ENCODE measurements around the gene ZFYVE28.

Gene ZFYVE28

GRCh38 chr4:2426711-2427275 lies 8.3 kb upstream of the ZFYVE28 start:
- DNase-seq: no peak

GRCh38 chr4:2426069-2426397 lies 7.6 kb upstream of the ZFYVE28 start:
- no peak for DNase-seq

DNA sequence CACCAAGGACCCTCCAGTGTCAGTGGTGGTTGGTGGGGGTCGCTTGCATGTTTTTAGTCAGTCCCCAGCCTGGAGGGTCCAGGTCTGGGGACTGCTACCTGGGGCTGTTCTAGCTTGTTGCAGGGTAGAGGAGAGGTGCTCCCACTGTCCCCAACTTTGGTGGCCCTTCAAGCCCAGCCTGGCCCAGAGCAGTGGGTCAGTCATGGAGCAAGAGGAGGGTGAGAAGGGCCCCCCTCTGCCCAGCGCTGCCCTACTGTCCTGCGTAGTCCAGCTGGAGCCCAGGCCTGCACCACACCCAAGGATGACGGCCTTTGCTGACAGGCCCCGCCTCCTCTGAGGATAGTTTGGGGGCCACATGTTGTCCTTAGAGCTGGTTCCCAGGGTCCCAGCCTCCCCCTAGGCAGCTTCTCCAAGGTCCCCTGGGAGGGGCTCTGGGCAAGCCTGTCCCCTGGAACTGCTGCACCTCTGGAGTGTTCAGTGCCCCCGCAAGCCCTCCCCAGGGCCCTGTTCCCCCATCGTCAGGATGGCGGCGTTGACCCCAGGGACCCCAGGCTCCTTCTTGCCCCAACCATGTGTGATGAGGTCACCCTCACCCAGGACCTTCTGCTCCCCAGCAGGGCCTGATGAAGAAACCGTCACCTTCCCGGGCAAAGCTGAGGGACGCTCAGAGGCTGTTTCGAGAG lies 7.1 kb upstream of the ZFYVE28 start:
- DNase-seq: no peak

DNA sequence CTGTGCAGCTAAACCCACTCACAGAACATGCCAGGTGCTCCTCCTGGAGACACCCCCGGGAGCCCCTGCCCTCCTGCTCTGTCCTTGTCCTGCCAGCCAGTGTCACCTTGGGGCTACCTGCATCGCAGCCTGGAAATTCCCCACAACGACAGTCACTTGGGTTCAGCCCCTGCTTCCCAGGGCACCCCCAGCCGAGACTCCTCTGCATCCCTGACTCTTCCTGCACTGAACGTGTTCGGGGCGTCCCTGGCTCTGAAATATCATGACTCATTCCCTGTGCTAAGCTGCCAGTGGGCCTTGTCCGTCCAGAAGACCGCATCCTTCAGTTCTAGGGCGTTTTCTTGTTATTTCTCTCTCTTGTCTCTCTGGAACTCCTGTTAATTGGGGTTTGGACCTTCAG lies 6.1 kb upstream of the ZFYVE28 start:
- DNase-seq: no peak

DNA sequence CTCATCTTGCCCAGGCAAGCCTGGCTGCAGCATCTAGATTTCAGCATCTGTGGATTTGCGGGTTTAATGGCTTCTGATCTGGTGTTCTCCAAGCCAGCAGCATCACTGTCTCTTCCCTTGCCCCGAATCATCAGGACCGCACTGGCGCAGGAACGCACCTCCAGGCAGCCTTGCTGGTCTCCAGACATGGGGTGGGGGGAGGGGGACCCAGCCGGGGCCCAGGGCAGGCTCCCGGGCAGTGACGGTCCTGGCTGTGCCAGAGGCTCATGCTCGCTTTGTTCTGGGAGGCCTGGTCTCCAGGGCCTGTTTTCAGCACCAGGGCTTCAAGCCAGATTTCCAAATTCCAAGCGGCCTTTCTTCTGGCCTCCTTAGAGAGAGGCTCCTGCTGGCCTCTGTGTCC lies 5.2 kb upstream of the ZFYVE28 start:
- DNase-seq: no peak

DNA sequence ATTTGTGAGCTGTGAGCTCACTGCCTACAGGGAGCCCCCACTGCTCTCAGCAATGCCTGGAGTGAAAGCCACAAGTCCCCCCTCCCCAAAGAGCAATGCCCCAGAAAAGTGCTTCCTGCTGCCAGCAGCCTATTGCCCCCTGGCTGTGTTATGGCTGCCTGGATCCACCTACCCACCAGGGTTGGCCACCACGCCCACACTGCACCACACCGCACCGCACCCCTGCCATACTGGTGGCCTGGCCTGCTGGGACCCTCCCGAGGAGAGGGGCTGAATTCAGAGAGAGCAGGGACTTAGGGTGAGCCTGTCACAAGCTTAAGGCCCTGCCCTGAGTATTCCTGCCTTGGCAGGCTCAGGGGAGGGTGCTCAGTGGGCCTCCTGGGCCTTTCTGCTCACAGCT lies 4.6 kb upstream of the ZFYVE28 start:
- DNase-seq: no peak

DNA sequence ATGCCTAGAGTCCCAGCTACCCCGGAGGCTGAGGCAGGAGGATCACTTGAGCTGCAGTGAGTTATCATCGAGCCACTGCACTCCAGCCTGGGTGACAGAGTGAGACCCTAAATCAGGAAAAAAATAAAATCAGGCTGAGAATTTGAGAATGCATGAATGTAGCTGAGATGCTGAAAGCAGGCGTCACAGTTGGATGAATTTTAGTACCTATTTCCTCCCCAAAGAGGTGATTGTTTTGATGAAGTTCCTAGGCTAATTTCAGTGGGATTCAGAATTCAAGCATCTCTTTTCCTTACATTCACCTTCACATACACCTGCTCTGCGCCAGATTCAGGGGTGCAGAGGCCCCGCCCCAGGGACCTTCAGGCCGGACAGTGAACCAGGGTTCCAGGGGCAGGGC lies 3.5 kb upstream of the ZFYVE28 start:
- DNase-seq: no peak

DNA sequence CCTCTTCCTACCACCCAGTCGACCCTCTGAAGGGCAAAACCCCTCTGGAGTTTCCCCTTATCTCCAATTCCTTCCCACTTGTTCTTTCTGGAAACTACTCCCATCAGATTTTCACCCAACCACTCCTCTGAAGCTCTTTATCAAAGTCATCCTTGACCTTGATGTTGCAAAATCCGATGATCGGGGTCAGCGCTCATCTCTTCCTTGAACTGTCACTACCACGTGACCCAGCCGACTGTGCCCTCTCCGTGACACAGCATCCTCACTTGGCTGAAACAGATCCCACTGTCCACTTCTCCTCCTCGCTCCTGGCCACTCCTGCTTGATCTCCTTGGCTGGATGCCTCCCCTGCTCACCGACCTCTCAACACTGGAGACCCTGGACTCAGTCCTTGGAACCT lies 1.4 kb upstream of the ZFYVE28 start:
- no peak for DNase-seq

GRCh38 chr4:2418650-2419571 lies 466 bp upstream of the ZFYVE28 start, which contains the start of gene CFAP99:
TSS of gene CFAP99 (plus strand) at chr4:2418955.
- peak; percentile 99 for DNase-seq

- peak; percentile 19 for DNase-seq
Measured at GRCh38 chr4:2417226-2417764, 1.1 kb downstream of the ZFYVE28 start.

GRCh38 chr4:2416564-2417225 lies 1.8 kb downstream of the ZFYVE28 start:
- DNase-seq: peak; percentile 33

GRCh38 chr4:2415881-2416563 lies 2.4 kb downstream of the ZFYVE28 start:
- DNase-seq: no peak

GRCh38 chr4:2415213-2415612 lies 3.2 kb downstream of the ZFYVE28 start:
- DNase-seq: no peak

DNA sequence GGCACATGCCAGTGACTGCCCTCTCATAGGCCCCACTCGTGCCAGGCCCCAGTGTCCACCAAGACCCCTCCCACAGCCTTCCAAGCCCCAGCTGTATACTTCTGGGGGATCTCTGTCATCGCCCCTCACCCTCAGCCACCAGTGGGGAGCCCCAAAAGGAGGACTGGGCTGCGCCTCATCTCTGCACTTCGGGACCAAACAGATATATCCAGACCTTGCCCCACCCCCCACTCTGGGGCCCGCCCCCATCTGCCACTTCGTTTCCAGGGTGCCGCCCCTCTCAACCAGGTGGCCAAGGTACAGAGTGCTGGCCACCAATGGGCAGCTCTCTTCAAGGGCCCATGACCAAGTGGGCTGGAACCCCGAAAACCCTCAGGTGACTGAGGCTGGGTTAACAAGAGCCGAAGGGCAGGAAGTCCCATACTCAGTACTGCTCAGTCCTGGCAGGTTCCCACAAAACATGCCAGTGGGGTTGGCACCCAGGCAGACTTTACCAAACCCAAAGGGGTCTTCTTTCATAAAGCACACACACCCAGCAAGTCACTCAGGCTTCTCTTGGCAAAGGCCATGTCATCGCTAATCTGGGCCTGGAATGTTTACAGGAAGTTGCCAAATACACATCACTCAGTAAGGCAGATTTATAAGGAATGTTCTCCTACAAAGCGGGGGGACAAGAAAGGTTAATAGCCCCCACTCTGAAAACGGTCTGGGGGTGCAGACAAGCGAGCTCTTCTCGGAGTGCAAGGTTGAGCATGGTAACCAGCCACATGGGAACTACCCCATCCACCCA lies 4.4 kb downstream of the ZFYVE28 start:
- peak; percentile 62 for DNase-seq

- peak; percentile 94 for DNase-seq
Measured at GRCh38 chr4:2412885-2413716, 5.3 kb downstream of the ZFYVE28 start.

DNA sequence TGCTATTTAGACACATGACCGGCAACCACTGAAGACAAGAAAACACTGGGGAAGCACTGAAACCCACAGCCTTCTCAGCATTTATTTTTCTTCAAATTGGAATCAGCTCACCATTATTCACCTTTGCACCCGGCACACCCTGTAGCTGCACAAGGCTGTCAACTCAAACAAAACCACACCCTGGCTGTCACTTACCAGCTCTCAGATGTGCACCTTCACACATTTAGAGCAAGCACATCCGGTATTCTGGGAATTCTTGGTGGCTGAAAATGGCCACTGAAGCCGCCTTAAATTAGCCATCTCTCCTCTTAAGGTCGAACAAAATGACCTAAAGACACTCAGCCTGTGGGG lies 5.9 kb downstream of the ZFYVE28 start:
- DNase-seq: peak; percentile 86

DNA sequence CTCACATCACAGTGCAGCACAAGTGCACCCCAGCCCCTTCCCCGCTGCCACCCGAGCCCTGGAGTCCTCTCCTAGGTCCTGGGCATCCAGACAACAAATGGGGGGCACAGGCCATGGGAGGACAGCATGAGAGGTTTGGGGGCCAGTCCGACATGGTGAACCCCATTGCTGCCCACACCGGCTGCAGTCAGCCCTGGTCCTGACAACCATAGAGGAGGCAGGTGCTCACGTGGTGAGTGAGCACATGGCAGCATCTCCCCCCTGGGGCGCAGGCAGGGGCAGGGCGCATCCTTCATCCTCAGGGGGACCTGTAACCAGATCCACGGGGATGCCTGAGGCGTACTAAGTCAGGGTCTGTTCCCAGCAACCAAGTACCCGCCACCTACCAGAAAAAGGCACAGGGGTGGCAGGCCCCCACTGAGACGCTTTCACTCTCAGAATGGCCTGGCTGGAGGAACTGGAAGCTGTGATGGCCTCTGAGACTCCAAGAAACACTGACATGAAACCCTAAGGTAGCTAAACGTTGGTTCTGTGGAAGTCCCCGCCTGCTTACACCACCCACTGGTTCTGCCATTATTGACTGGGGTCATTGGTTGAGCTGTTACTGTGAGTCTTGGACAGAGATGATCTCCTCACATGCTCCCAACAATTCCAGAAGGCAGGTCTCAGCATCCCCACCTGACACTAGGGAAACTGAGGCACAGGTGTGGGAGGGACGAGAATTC lies 6.5 kb downstream of the ZFYVE28 start:
- peak; percentile 44 for DNase-seq

- DNase-seq: no peak
Measured at GRCh38 chr4:2409381-2409783, 9.1 kb downstream of the ZFYVE28 start.

- no peak for DNase-seq
Measured at GRCh38 chr4:2408976-2409375, 9.5 kb downstream of the ZFYVE28 start.

DNA sequence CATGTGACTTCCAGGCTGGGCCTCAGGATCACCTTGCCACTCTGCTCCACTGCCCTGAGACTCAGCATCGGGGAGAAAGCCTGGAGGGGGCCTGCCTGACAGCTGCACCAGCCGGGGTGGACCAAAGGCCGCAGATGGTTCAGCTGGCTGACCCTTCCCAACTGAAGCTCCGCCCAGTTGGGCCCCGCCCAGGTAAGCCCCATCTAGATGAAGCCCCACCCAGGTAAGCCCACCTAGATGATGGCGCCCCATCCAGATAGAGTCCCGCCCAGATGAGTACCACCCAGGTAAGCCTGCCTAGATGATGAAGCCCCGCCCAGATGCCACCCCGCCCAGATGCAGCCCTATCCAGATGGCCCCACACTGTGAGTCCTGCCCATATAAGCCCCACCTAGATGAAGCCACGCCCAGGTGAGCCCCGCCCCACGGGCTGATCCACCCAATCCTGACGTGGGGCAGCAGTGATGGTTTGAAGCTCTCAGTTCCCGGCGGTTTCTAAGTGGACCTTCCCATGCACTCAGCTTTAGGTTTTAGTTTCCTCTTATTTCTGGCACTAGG lies 10.0 kb downstream of the ZFYVE28 start:
- no peak for DNase-seq

Measured in CD4-positive, alpha-beta T cell treated with Interleukin-10 for 1 hour (primary cell).